ENCODE data around the gene FANCI. TPM values are rescaled to one million over a fixed set of nuclear protein-coding genes. Genes with fewer than 3 reads are reported as not detected.

FANCI gene
- total RNA-seq, 1 donor from 2014 or later = 11.2 TPM

- TF ChIP-seq, protein P1, sequence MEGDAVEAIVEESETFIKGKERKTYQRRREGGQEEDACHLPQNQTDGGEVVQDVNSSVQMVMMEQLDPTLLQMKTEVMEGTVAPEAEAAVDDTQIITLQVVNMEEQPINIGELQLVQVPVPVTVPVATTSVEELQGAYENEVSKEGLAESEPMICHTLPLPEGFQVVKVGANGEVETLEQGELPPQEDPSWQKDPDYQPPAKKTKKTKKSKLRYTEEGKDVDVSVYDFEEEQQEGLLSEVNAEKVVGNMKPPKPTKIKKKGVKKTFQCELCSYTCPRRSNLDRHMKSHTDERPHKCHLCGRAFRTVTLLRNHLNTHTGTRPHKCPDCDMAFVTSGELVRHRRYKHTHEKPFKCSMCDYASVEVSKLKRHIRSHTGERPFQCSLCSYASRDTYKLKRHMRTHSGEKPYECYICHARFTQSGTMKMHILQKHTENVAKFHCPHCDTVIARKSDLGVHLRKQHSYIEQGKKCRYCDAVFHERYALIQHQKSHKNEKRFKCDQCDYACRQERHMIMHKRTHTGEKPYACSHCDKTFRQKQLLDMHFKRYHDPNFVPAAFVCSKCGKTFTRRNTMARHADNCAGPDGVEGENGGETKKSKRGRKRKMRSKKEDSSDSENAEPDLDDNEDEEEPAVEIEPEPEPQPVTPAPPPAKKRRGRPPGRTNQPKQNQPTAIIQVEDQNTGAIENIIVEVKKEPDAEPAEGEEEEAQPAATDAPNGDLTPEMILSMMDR (IDR thresholded peaks at IDR 0.05) = no peak
- Mint-ChIP-seq H3K36me3 (ENCODE audit: low read depth) (no peaks in the 10 kb centered on the region), H3K4me1 (ENCODE audit: low read depth) (no peaks in the 10 kb centered on the region), H3K4me3 (ENCODE audit: unreplicated experiment) (no peak overlapping the region), H3K9me3 (ENCODE audit: low read depth) (peaks cover 5% of the 10 kb centered on the region), H3K27ac (ENCODE audit: unreplicated experiment) (no peak overlapping the region), H3K27me3 (ENCODE audit: low read depth) (peaks cover 22% of the 10 kb centered on the region)
- peak; percentile 53 for DNase-seq (ENCODE audit: low spot score)
Observed at GRCh38 chr15:89342840-89343239, 99.1 kb downstream of the FANCI start.

GRCh38 chr15:89345248-89345647 is 101.5 kb downstream of the FANCI start:
- peaks cover 5% of the 10 kb centered on the region for H3K9me3 Mint-ChIP-seq (ENCODE audit: low read depth)
- DNase-seq (ENCODE audit: low spot score) = no peak
- H3K36me3 Mint-ChIP-seq (ENCODE audit: low read depth) = no peaks in the 10 kb centered on the region
- peaks cover 32% of the 10 kb centered on the region for H3K27me3 Mint-ChIP-seq (ENCODE audit: low read depth)
- H3K4me1 Mint-ChIP-seq (ENCODE audit: low read depth) = no peaks in the 10 kb centered on the region
- H3K4me3 Mint-ChIP-seq (ENCODE audit: unreplicated experiment) = no peak overlapping the region
- H3K27ac Mint-ChIP-seq (ENCODE audit: unreplicated experiment) = no peak overlapping the region
- TF ChIP-seq, protein P1 (IDR thresholded peaks at IDR 0.05) = no peak

DNA sequence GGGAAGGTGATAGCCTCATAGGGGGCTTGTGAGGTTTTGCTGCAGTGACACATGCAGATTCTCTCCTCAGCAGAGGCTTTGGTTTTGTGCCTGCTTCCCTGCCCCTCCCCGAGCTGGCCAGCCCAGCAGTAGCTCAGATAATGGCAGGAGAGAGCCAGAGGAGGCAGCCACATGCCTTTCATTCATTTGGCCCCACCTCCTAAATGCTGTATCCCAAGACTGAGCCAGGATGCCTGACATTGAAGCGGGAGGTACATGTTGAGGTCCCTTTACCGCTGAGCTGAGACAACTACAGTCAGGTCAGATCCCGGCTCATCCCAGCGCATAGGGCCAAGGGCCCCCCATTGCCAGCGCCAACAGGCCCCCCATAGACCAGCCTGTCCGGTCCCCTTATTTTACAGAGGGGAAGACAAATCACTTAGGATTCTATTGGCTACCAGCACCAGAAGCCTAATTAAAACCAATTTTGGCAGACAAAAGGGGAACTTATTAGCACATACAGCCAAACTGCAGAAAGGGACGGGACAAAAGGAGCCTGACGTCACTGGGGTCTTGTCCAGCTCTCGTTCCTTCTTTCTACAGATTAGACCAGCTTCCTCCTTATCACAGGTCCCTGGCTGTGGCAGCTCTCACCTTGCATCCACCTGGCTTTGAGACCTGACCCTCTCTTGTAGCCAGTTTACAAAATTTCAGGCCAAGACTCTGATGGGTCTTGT is 102.9 kb downstream of the FANCI start:
- DNase-seq (ENCODE audit: low spot score) = no peak
- no peak overlapping the region for H3K4me3 Mint-ChIP-seq (ENCODE audit: unreplicated experiment)
- H3K9me3 Mint-ChIP-seq (ENCODE audit: low read depth) = peaks cover 5% of the 10 kb centered on the region
- TF ChIP-seq, protein P1 (IDR thresholded peaks at IDR 0.05) = no peak
- no peaks in the 10 kb centered on the region for H3K36me3 Mint-ChIP-seq (ENCODE audit: low read depth)
- H3K27me3 Mint-ChIP-seq (ENCODE audit: low read depth) = peaks cover 38% of the 10 kb centered on the region
- H3K27ac Mint-ChIP-seq (ENCODE audit: unreplicated experiment) = no peak overlapping the region
- no peaks in the 10 kb centered on the region for H3K4me1 Mint-ChIP-seq (ENCODE audit: low read depth)

- Mint-ChIP-seq H3K27me3 (ENCODE audit: low read depth) (peaks cover 48% of the 10 kb centered on the region), H3K36me3 (ENCODE audit: low read depth) (no peaks in the 10 kb centered on the region), H3K27ac (ENCODE audit: unreplicated experiment) (no peak overlapping the region), H3K9me3 (ENCODE audit: low read depth) (peaks cover 5% of the 10 kb centered on the region), H3K4me1 (ENCODE audit: low read depth) (no peaks in the 10 kb centered on the region), H3K4me3 (ENCODE audit: unreplicated experiment) (no peak overlapping the region)
- peak; percentile 20 for DNase-seq (ENCODE audit: low spot score)
- TF ChIP-seq, protein P1 (IDR thresholded peaks at IDR 0.05) = no peak
Observed at GRCh38 chr15:89349206-89349558, 105.4 kb downstream of the FANCI start.

DNA sequence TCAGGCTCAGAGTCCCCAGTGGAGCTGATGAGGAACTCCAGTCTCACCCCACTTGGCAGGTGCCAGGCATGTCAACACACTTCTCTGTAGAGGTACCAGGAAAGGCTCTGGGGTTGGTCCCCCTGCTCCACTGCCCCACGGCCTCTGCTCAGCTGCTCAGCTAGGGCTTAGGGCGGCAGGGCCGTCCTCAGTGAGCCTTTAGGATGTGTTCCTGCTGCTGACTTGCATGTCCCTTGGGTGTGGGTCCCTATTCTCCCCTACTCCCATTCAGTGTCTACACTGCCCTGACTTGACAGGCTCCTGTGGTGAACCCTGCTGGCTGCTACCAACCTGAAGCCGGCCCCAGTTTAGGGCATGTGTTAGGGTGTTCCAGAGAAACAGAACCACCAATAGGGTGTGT is 108.7 kb downstream of the FANCI start:
- Mint-ChIP-seq H3K9me3 (ENCODE audit: low read depth) (no peaks in the 10 kb centered on the region), H3K36me3 (ENCODE audit: low read depth) (no peaks in the 10 kb centered on the region), H3K4me1 (ENCODE audit: low read depth) (no peaks in the 10 kb centered on the region), H3K27me3 (ENCODE audit: low read depth) (peaks cover 59% of the 10 kb centered on the region), H3K27ac (ENCODE audit: unreplicated experiment) (no peak overlapping the region), H3K4me3 (ENCODE audit: unreplicated experiment) (no peak overlapping the region)
- peak; percentile 72 for DNase-seq (ENCODE audit: low spot score)
- TF ChIP-seq, protein P1 (IDR thresholded peaks at IDR 0.05) = no peak
